Caco-2 (cell line): ENCODE measurements around the gene CABP1. TPM values are rescaled to one million over a fixed set of nuclear protein-coding genes. Genes with fewer than 3 reads are reported as not detected.

Source experiments
- BruUV-seq: library from RNA; stranded (reverse); fragments of 400-500 nt; replicated peaks from 2 replicates; lab custom pipeline; 2021; lab: Mats Ljungman, UMichigan
- CTCF ChIA-PET: fragments of 300-600 bp; sonication (Branson Sonifier 250); formaldehyde crosslinking; loops from one replicate; lab custom pipeline; 2022; ENCODE audit warnings: antibody characterized with exemption; lab: Charles Lee
- POLR2A ChIA-PET: fragments of 300-600 bp; sonication (Branson Sonifier 250); formaldehyde crosslinking; loops from one replicate; lab custom pipeline; 2022; ENCODE audit warnings: antibody characterized with exemption; lab: Charles Lee
- DNase-seq, 2 experiments: peaks; one replicate each; pipeline versions ENCODE4 v3.0.0 to v3.0.0-alpha.2; 2020 to 2022
- H3K27me3 ChIP-seq: replicated peaks from 2 replicates; pipeline ENCODE4 v1.6.0; 2011; ENCODE audit warnings: low read length; ENCODE audit not compliant: control insufficient read depth, insufficient read depth
- H3K36me3 ChIP-seq: 2 replicates; pipeline ENCODE4 v1.5.1; 2011; ENCODE audit warnings: low read length; ENCODE audit not compliant: control insufficient read depth, insufficient read depth
- H3K4me1 ChIP-seq: fragments of 250-450 bp; sonication (Bioruptor Pico); 2 replicates; pipeline ENCODE4 v1.5.1; 2020; ENCODE audit warnings: mild to moderate bottlenecking
- H3K4me3 ChIP-seq: 2 replicates; pipeline ENCODE4 v1.5.1; 2011; ENCODE audit warnings: low read depth, mild to moderate bottlenecking, control low read depth, low read length
- H3K9me3 ChIP-seq: fragments of 250-450 bp; sonication (Bioruptor Pico); 2 replicates; pipeline ENCODE4 v1.5.1; 2020; ENCODE audit warnings: mild to moderate bottlenecking, moderate library complexity
- H3K27ac Mint-ChIP-seq: one replicate; pipeline ENCODE4 v1.8.0; 2022; ENCODE audit warnings: mixed read lengths; ENCODE audit not compliant: unreplicated experiment
- H3K27me3 Mint-ChIP-seq: one replicate; pipeline ENCODE4 v1.8.0; 2022; ENCODE audit warnings: mixed read lengths; ENCODE audit not compliant: insufficient read depth, unreplicated experiment
- H3K36me3 Mint-ChIP-seq: one replicate; pipeline ENCODE4 v1.8.0; 2022; ENCODE audit warnings: mild to moderate bottlenecking, mixed read lengths; ENCODE audit not compliant: insufficient read depth, unreplicated experiment
- H3K4me1 Mint-ChIP-seq: one replicate; pipeline ENCODE4 v1.8.0; 2022; ENCODE audit warnings: low read depth, mixed read lengths; ENCODE audit not compliant: unreplicated experiment
- H3K4me3 Mint-ChIP-seq: one replicate; pipeline ENCODE4 v1.8.0; 2022; ENCODE audit warnings: mild to moderate bottlenecking, moderate library complexity, mixed read lengths; ENCODE audit not compliant: unreplicated experiment
- H3K9me3 Mint-ChIP-seq: one replicate; pipeline ENCODE4 v1.8.0; 2022; ENCODE audit warnings: mixed read lengths; ENCODE audit not compliant: unreplicated experiment
- CTCF ChIP-seq, 2 experiments: fragments of 200-600 bp in 1 of 2; IDR thresholded peaks; 1 replicate in 1 of 2; 2 replicates in 1 of 2; pipeline versions ENCODE4 v1.5.1 to v1.8.0; 2011 to 2022; ENCODE audit warnings: antibody characterized with exemption in 1 of 2, control low read depth in 1 of 2, inconsistent platforms in 1 of 2, low read depth in 1 of 2, low read length in 1 of 2, mild to moderate bottlenecking in 1 of 2, moderate library complexity in 1 of 2; ENCODE audit not compliant: insufficient read depth in 1 of 2, severe bottlenecking in 1 of 2, unreplicated experiment in 1 of 2
- intact Hi-C: fragments of 100-400 bp; cut with micrococcal nuclease; formaldehyde crosslinking; loops from one replicate; pipeline ENCODE4 v1.10.0; 2022; ENCODE audit not compliant: unreplicated experiment
- total RNA-seq: library from RNA; stranded (reverse); gene quantifications from 2 replicates; pipeline ENCODE4 v1.2.3, GENCODE V29; 2022

The CABP1 gene
- total RNA-seq, 1 experiment from 2014 or later, result 0.95 TPM

- Histone ChIP-seq H3K4me3 (no peak overlapping the region), H3K4me1 (peaks cover 15% of the 10 kb centered on the region), H3K9me3 (no peaks in the 10 kb centered on the region), H3K36me3 (no peaks in the 10 kb centered on the region; the same call in none of the 2 replicates), H3K27me3 (no peaks in the 10 kb centered on the region)
- Mint-ChIP-seq H3K36me3 (peaks cover 57% of the 10 kb centered on the region), H3K4me3 (no peak overlapping the region), H3K27me3 (no peaks in the 10 kb centered on the region), H3K9me3 (no peaks in the 10 kb centered on the region), H3K4me1 (peaks cover 14% of the 10 kb centered on the region), H3K27ac (no peak overlapping the region)
- peak; percentile 76 to 84 for DNase-seq
- ChIA-PET POLR2A (no interaction called here), CTCF (interaction anchor here (0.8 kb wide), 2 partner anchors 65 to 164 kb away, joined by 3 to 4 read pairs; no protein-coding TSS in a partner anchor)
- no TSS peak for BruUV-seq
- intact Hi-C loops, result loop anchor here (1.0 kb wide), 3 partner anchors 27 to 131 kb away; partner anchors contain the start of gene MLEC
- peak; percentile 70 to 90 for TF ChIP-seq CTCF (IDR thresholded peaks at IDR 0.05; ENCODE audit: insufficient read depth in 1 of 2, low read depth in 1 of 2, low read length in 1 of 2, severe bottlenecking in 1 of 2, unreplicated experiment in 1 of 2)
These were observed 73.5 kb downstream of the CABP1 start for GRCh38 chr12:120713861-120714482.

Other genes starting within 250 kb of the CABP1 start
- gene COX6A1, start 202.5 kb upstream of the CABP1 start, total RNA-seq, result 474 and 492 TPM in 2 replicates
- gene TRIAP1, start 194.2 kb upstream of the CABP1 start, total RNA-seq, result 34.5 and 36.7 TPM in 2 replicates
- gene GATC, start 194.2 kb upstream of the CABP1 start, total RNA-seq, result 30.9 and 33.2 TPM in 2 replicates
- gene SRSF9, start 170.9 kb upstream of the CABP1 start, total RNA-seq, result 240 and 244 TPM in 2 replicates
- 323 and 324 TPM in 2 replicates for gene DYNLL1, start 144.5 kb upstream of the CABP1 start, total RNA-seq
- 20.7 and 20.9 TPM in 2 replicates for gene COQ5, start 111.5 kb upstream of the CABP1 start, total RNA-seq
- gene RNF10, start 106.3 kb upstream of the CABP1 start, total RNA-seq, result 133 and 164 TPM in 2 replicates
- 49.5 and 53.9 TPM in 2 replicates for gene POP5, start 59.2 kb upstream of the CABP1 start, total RNA-seq
- 143 and 150 TPM in 2 replicates for gene MLEC, start 46.5 kb downstream of the CABP1 start, total RNA-seq
- gene UNC119B, start 69.8 kb downstream of the CABP1 start, total RNA-seq, result 39.1 and 44.4 TPM in 2 replicates
- gene ACADS, start 85.2 kb downstream of the CABP1 start, total RNA-seq, result 12.5 and 13.1 TPM in 2 replicates